HL-60 (cell line): ENCODE results near the gene CCDC92.

Experiments
- DNase-seq, 2 experiments: peaks; one replicate each; pipeline ENCODE4 v3.0.0-alpha.2; 2010 to 2020; ENCODE audit warnings: low read depth in 1 of 2, low spot score in 1 of 2
- H3K27ac ChIP-seq: fragments of 250-450 bp; sonication (Bioruptor Pico); replicated peaks from 2 replicates; pipeline ENCODE4 v1.5.1; 2020; ENCODE audit warnings: mild to moderate bottlenecking, moderate library complexity
- H3K27me3 ChIP-seq: fragments of 250-450 bp; sonication (Bioruptor Pico); 2 replicates; pipeline ENCODE4 v1.5.1; 2021; ENCODE audit warnings: mild to moderate bottlenecking, moderate library complexity; ENCODE audit not compliant: insufficient read depth, poor library complexity, severe bottlenecking
- H3K4me3 ChIP-seq: replicated peaks from 2 replicates; pipeline ENCODE4 v1.5.1; 2011; ENCODE audit warnings: mild to moderate bottlenecking, control low read depth, low read length; ENCODE audit not compliant: insufficient read depth
- CTCF ChIP-seq: IDR thresholded peaks from one replicate; pipeline ENCODE4 v1.5.1; 2011; ENCODE audit warnings: low read length, control low read depth, inconsistent platforms; ENCODE audit not compliant: insufficient read depth
- GABPA ChIP-seq: IDR thresholded peaks from 2 replicates; pipeline ENCODE4 v1.6.1; 2012; ENCODE audit warnings: low read depth
- POLR2AphosphoS5 ChIP-seq: IDR thresholded peaks from 2 replicates; pipeline ENCODE4 v1.6.1; 2012; ENCODE audit warnings: low read depth
- REST ChIP-seq: IDR thresholded peaks from 2 replicates; pipeline ENCODE4 v1.6.1; 2012; ENCODE audit warnings: low read depth; ENCODE audit not compliant: insufficient replicate concordance
- SPI1 ChIP-seq: IDR thresholded peaks from 2 replicates; pipeline ENCODE4 v1.6.1; 2012; ENCODE audit warnings: low read depth, mild to moderate bottlenecking, borderline replicate concordance

Gene CCDC92

GRCh38 chr12:123919980-123920360, 52.7 kb downstream of the CCDC92 start:
- no peak for TF ChIP-seq CTCF
- no peak; the same call in 1 of the 2 replicates for TF ChIP-seq SPI1
- no peak for TF ChIP-seq REST
- TF ChIP-seq POLR2AphosphoS5, result no peak
- TF ChIP-seq GABPA, result no peak
- DNase-seq, result no peak
- Histone ChIP-seq H3K27ac (no peak overlapping the region), H3K27me3 (no peaks in the 10 kb centered on the region), H3K4me3 (no peak overlapping the region)

GRCh38 chr12:123917337-123917850, 55.2 kb downstream of the CCDC92 start:
- H3K27ac ChIP-seq, result no peak overlapping the region
- DNase-seq, result no peak
- H3K4me3 ChIP-seq, result no peak overlapping the region
- H3K27me3 ChIP-seq, result no peaks in the 10 kb centered on the region
- TF ChIP-seq GABPA, result no peak
- TF ChIP-seq POLR2AphosphoS5, result no peak
- TF ChIP-seq REST, result no peak
- TF ChIP-seq CTCF, result no peak
- TF ChIP-seq SPI1, result no peak

- Histone ChIP-seq H3K4me3 (no peak overlapping the region), H3K27me3 (no peaks in the 10 kb centered on the region), H3K27ac (no peak overlapping the region)
- TF ChIP-seq POLR2AphosphoS5, result no peak
- no peak for TF ChIP-seq SPI1
- no peak for TF ChIP-seq GABPA
- TF ChIP-seq CTCF, result no peak
- no peak for TF ChIP-seq REST
- DNase-seq, result no peak
These were observed 55.9 kb downstream of the CCDC92 start for GRCh38 chr12:123916729-123917128.
